ENCODE measurements around the gene SPRR5. TPM values are rescaled to one million over a fixed set of nuclear protein-coding genes. Genes with fewer than 3 reads are reported as not detected.

Gene SPRR5
- total and polyA plus RNA-seq, 7 donors: not detected

GRCh38 chr1:152965853-152966252 is 18.8 kb downstream of the SPRR5 start:
- no peak for ATAC-seq
- Histone ChIP-seq H3K9me3 (no peaks in the 10 kb centered on the region), H3K4me1 (no peaks in the 10 kb centered on the region), H3K4me3 (no peak overlapping the region), H3K27me3 (ENCODE audit: insufficient read depth in 3 of 3, low read length in 2 of 3) (no peaks in the 10 kb centered on the region), H3K36me3 (ENCODE audit: insufficient read depth in 1 of 2, low read depth in 1 of 2) (no peaks in the 10 kb centered on the region), H3K27ac (no peak overlapping the region)
- 73% methylated on average over 4 of the region's 4 CpGs for WGBS, 3 donors
- intact Hi-C loops (cut with DNase I): no loop called here
- no peak for DNase-seq
- TF ChIP-seq CTCF (IDR thresholded peaks at IDR 0.05): no peak

GRCh38 chr1:152967201-152967600 is 20.2 kb downstream of the SPRR5 start:
- intact Hi-C loops (cut with DNase I): no loop called here
- no peak for TF ChIP-seq CTCF (IDR thresholded peaks at IDR 0.05)
- 64 to 67% (median 66%) methylated on average over 7 of the region's 7 CpGs for WGBS, 3 donors

GRCh38 chr1:152968248-152968647 is 21.2 kb downstream of the SPRR5 start:
- 48 to 58% (median 54%) methylated on average over 2 of the region's 2 CpGs for WGBS, 3 donors

More at GRCh38 chr1:152967201-152967600, 20.2 kb downstream of the SPRR5 start:
- DNase-seq (no peak), ATAC-seq (no peak)
- H3K4me1 ChIP-seq: no peaks in the 10 kb centered on the region
- no peaks in the 10 kb centered on the region for H3K9me3 ChIP-seq
- H3K27me3 ChIP-seq (ENCODE audit: insufficient read depth in 3 of 3, low read length in 2 of 3): no peaks in the 10 kb centered on the region
- H3K27ac ChIP-seq: no peak overlapping the region
- H3K4me3 ChIP-seq: no peak overlapping the region
- no peaks in the 10 kb centered on the region for H3K36me3 ChIP-seq (ENCODE audit: insufficient read depth in 1 of 2, low read depth in 1 of 2)

GRCh38 chr1:152969036-152969435 is 22.0 kb downstream of the SPRR5 start:
- Histone ChIP-seq H3K4me3 (no peak overlapping the region), H3K9me3 (no peaks in the 10 kb centered on the region), H3K36me3 (ENCODE audit: insufficient read depth in 1 of 2, low read depth in 1 of 2) (no peaks in the 10 kb centered on the region), H3K4me1 (no peaks in the 10 kb centered on the region), H3K27ac (no peak overlapping the region), H3K27me3 (ENCODE audit: insufficient read depth in 3 of 3, low read length in 2 of 3) (no peaks in the 10 kb centered on the region)
- TF ChIP-seq CTCF (IDR thresholded peaks at IDR 0.05): no peak
- 60 to 66% (median 66%) methylated on average over 2 of the region's 2 CpGs for WGBS, 3 donors
- intact Hi-C loops (cut with DNase I): no loop called here
- DNase-seq (no peak), ATAC-seq (no peak)

More at GRCh38 chr1:152968248-152968647, 21.2 kb downstream of the SPRR5 start:
- TF ChIP-seq CTCF (IDR thresholded peaks at IDR 0.05): no peak
- intact Hi-C loops (cut with DNase I): no loop called here
- Histone ChIP-seq H3K4me3 (no peak overlapping the region), H3K9me3 (no peaks in the 10 kb centered on the region), H3K4me1 (no peaks in the 10 kb centered on the region), H3K27me3 (ENCODE audit: insufficient read depth in 3 of 3, low read length in 2 of 3) (no peaks in the 10 kb centered on the region), H3K36me3 (ENCODE audit: insufficient read depth in 1 of 2, low read depth in 1 of 2) (no peaks in the 10 kb centered on the region), H3K27ac (no peak overlapping the region)
- ATAC-seq (no peak), DNase-seq (no peak)

GRCh38 chr1:152970495-152970894 is 23.5 kb downstream of the SPRR5 start, which contains the start of gene SPRR4:
SPRR4 (plus strand) TSS chr1:152970648; CDS start chr1:152971891, 1,243 bp downstream.
- no peak for TF ChIP-seq CTCF (IDR thresholded peaks at IDR 0.05)
- Histone ChIP-seq H3K4me3 (no peak within 1 kb of the TSS), H3K27me3 (ENCODE audit: insufficient read depth in 3 of 3, low read length in 2 of 3) (no peaks in the 10 kb centered on the region), H3K27ac (no peak within 1 kb of the TSS), H3K4me1 (no peaks in the 10 kb centered on the region), H3K36me3 (ENCODE audit: insufficient read depth in 1 of 2, low read depth in 1 of 2) (no peaks in the 10 kb centered on the region), H3K9me3 (no peaks in the 10 kb centered on the region)
- ATAC-seq: no peak
- intact Hi-C loops (cut with DNase I): no loop called here
- DNase-seq: no peak
- 79 to 88% (median 79%) methylated on average over 6 of the region's 6 CpGs for WGBS, 3 donors
